Measurements from ENCODE around the gene RPS15A.
"Not testable (repeated sequence)": the region's sequence is repeated elsewhere in the genome, so short reads cannot be mapped to it uniquely, and the experiment has no call there.

GRCh38 chr16:18774651-18775050, 15.5 kb downstream of the RPS15A start:
- TF ChIP-seq CTCF, POLR2A (IDR thresholded peaks at IDR 0.05): not testable (repeated sequence)

Data from right lobe of liver (tissue), 4 donors.